IPS-NIHi11 (cell line): ENCODE results near the gene ENDOD1.
"Not testable (repeated sequence)": the region's sequence is repeated elsewhere in the genome, so short reads cannot be mapped to it uniquely, and the experiment has no call there.

ENCODE experiments used
- DNase-seq: peaks from one replicate; pipeline ENCODE4 v3.0.0; 2012; ENCODE audit warnings: mixed read lengths, low spot score

Gene ENDOD1

GRCh38 chr11:95089620-95090542 is at the start of gene ENDOD1:
TSS of gene ENDOD1 (plus strand) at chr11:95089846. CDS start at chr11:95089928, 82 bp downstream.
- peak; percentile 91 for DNase-seq

- DNase-seq = no peak
Measured at GRCh38 chr11:95042239-95042638, 47.4 kb upstream of the ENDOD1 start.

- no peak for DNase-seq
Measured at GRCh38 chr11:95042906-95043305, 46.7 kb upstream of the ENDOD1 start.

GRCh38 chr11:95044010-95044409 is 45.6 kb upstream of the ENDOD1 start:
- DNase-seq = no peak

- no peak for DNase-seq
Measured at GRCh38 chr11:95045812-95046211, 43.8 kb upstream of the ENDOD1 start.

- not testable (repeated sequence) for DNase-seq
Measured at GRCh38 chr11:95049122-95049521, 40.5 kb upstream of the ENDOD1 start, which contains the start of gene KDM4F. TSS of gene KDM4F (plus strand) at chr11:95049422.

GRCh38 chr11:95050595-95051202 is 38.9 kb upstream of the ENDOD1 start:
- DNase-seq = no peak

- DNase-seq = no peak
Measured at GRCh38 chr11:95054356-95054755, 35.3 kb upstream of the ENDOD1 start.

- no peak for DNase-seq
Measured at GRCh38 chr11:95055283-95055897, 34.3 kb upstream of the ENDOD1 start.

- DNase-seq = no peak
Measured at GRCh38 chr11:95057959-95058358, 31.7 kb upstream of the ENDOD1 start.

GRCh38 chr11:95058621-95059020 is 31.0 kb upstream of the ENDOD1 start:
- DNase-seq = no peak

- no peak for DNase-seq
Measured at GRCh38 chr11:95059046-95059445, 30.6 kb upstream of the ENDOD1 start.

GRCh38 chr11:95065336-95065735 is 24.3 kb upstream of the ENDOD1 start:
- DNase-seq = no peak

GRCh38 chr11:95066716-95067038 is 23.0 kb upstream of the ENDOD1 start, which contains the start of gene SRSF8:
TSS of gene SRSF8 (plus strand) at chr11:95066919. CDS start at chr11:95067227, 308 bp downstream.
- no peak for DNase-seq

GRCh38 chr11:95067039-95067840 is 22.4 kb upstream of the ENDOD1 start:
- peak; percentile 63 for DNase-seq

- no peak for DNase-seq
Measured at GRCh38 chr11:95067841-95068219, 21.8 kb upstream of the ENDOD1 start.

- peak; percentile 23 for DNase-seq
Measured at GRCh38 chr11:95068549-95068948, 21.1 kb upstream of the ENDOD1 start.

GRCh38 chr11:95070471-95070870 is 19.2 kb upstream of the ENDOD1 start:
- DNase-seq = no peak

GRCh38 chr11:95072948-95073347 is 16.7 kb upstream of the ENDOD1 start:
- DNase-seq = no peak

- no peak for DNase-seq
Measured at GRCh38 chr11:95074792-95075563, 14.7 kb upstream of the ENDOD1 start.

- DNase-seq = peak; percentile 21
Measured at GRCh38 chr11:95076416-95076815, 13.2 kb upstream of the ENDOD1 start.
